ENCODE data around the gene MYO6.

MYO6 gene

DNA sequence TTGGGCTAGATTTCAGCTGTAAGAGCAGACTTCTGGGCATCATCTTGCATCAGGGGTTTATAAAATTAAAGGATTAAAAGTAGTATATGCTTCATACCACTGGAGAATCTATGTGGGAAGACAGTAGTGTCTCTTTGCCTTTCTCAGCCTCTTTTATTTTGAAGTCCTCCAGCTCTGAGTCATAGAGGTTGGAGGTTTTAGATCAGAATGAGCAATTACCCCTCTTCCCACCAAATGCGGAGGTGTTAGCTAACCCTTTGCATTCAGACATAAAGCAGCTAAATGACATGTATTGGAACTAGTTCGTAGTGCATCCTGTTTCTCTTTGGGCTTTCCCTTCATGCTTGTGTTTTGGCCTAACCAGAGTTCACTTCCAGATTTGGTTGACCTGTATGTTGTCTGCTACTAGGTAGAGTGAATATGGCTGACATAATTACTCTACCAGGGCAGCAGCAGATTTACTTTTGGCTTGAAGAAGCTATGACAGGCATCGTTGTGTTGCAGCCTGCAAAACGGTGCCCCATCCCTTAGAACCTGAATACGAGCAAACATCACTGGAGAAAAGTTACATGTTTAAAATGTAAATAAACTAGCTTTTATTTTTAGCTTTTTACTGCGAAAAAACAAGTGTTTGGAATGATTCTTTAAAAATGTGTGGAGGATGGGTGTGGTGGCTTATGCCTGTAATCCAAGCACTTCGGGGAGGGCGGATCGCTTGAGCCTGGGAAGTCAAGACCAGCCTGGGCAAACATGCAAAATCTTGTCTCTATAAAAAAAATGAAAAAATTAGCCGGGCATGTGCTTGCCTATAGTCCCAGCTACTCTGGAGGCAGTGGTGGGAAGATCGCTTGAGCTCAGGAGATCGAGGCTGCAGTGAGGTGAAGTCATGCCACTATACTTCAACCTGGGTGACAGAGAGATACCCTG, 82.2 kb downstream of the MYO6 start:
- no peak for DNase-seq

DNA sequence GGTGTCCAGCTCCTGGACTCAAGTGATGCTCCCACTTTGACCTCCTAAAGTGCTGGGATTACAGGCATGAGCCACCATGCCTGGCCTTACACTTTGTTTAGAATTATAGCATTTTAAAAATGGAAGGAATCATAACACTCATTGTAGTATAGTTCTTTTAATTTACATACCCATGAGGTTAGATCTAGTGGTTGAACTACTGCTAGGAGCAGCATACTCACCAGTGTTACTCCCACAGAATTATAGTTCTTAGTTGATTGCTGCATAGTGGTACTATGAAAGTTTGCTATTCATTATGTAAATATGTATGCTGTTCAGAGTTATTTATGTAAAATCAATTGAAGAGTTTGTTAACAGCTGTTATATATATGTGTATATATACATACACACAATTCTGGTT, 85.4 kb downstream of the MYO6 start:
- DNase-seq, result no peak

DNA sequence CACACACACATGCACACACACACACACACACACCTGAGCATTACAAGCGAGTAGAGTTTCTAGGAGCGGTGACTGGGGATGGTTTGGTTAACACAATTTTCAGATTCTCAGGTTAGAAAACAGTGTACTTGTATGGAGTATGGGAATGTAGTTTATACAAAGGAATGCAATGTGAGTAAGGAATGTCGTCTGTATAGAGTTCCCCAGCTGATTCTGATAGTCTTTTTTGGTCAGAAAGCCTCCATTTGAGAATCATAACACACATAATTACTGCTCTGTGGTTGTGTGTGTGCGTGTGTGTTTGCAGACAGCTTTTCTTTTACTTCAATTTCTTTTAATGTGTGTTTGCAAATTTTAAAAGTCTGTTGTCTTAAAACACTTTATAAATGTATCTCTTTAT, 93.2 kb downstream of the MYO6 start:
- no peak for DNase-seq

DNA sequence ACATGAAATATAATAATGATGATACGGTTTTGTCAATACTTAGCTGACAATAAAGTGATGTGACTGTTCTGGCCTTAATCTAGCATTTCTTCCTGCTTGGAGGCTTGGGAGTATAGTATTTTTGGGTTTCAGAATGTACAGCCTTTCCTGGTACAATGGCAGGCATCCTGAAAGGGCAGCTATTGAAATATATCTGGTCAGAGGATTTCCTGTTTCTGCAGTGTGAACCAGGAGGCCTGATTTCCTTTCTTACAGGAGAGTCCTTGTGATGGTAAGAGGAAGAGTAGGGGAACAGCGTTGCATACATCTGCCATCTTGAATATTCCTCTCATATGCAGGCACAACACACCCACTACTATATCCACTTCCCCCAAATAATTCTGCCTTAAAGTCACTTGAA, 93.7 kb downstream of the MYO6 start:
- no peak for DNase-seq

DNA sequence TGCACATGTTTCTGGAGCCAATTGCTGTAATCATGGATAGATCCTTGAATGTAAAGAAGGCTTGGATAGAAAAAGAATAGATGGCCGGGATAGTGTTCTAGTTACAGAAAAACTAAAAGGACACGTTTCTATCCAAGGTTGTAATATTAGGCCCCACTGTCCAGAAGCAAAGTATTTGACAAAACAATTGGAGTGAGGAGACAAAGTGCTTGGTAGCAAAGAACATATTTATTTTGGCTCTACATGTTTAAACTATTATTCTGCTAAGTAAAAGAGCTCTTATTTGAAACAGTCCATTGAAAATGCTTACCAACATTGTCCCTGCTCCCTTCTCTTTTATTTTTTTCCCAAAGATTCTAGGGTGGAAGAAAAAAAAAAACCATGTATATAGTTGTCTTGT, 94.4 kb downstream of the MYO6 start:
- DNase-seq, result no peak

DNA sequence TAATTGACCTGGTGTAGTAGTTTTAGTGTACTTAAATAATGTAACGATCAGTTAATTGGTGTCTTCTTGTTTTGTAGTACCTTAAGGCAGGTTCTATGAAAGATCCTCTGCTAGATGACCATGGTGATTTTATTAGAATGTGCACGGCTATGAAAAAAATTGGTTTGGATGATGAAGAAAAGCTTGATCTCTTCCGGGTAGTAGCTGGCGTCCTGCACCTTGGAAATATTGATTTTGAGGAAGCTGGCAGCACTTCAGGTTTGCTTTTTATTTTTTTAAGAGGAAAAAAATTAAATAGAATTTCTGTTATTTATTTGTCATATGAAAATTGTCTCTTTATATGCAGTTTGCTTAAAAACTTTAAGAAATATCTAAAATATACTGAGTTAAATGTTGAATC, 99.2 kb downstream of the MYO6 start:
- no peak for DNase-seq

DNA sequence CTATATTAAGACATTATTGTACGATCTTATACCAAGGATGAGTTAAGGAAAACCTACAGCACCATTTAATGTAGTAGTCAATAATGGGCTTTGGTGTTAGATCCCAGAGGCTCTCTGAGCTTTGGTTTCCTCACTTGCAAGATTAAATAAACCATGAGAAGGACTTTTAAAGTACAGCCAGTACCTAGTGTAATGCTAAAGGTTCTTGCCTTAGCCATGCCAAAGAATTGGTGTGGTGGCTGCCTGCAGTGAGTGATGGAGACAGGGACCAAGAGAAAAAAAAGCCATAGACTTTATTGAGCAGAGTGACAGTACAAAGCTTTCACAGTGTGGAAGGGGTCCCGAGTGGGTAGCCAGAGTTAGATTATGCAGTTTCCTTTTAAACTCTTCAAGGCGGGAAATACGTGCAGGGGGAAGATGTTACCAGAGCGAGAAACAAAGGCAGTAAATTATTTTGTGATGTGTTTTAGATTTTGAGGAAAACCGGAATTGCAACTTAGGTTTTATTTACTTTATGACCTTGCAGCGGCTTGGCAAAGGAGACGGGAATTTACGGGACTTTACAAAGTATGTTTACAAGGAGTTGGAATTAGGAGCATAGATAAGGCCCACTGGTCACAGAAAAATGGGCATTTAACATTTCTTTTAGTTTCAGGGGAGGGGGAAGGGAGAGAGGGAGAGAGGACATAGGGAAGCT, 100.4 kb downstream of the MYO6 start:
- DNase-seq, result no peak

DNA sequence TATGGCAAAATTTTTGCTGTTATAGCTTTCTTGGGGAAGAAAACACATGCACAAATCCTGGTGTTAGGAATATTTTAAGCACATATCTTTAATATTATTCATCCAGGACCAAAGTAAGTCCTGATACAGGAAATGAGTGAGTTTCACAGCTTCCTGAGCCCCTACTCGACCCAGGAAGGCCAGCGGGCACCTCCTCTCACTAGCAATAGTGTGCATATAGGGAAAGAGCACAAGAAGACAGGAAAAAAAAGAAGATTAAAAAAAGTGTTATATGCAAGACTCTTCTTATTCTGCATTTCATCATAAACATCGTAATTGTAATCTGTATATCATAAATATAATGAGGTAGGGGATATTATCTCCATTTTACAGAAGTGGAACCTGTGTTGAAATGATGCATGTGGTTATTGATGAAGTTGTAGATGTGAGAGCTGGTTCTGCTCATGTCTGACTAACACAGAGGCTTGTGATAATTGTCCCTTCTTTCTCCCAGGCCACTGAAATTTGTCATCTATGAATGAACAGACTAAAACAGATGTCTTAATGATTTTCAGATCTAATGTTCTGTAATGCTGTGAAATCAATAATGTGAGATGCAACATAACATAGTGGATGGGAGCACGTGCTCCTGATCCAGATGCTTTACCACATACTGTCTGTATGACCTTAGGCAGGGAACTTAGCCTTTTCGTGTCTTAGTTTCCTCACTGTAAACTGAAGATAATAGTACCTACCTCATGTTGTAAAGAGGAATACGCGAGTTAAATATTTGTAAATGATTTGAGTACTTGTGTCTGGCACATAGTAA, 101.2 kb downstream of the MYO6 start:
- no peak for DNase-seq

DNA sequence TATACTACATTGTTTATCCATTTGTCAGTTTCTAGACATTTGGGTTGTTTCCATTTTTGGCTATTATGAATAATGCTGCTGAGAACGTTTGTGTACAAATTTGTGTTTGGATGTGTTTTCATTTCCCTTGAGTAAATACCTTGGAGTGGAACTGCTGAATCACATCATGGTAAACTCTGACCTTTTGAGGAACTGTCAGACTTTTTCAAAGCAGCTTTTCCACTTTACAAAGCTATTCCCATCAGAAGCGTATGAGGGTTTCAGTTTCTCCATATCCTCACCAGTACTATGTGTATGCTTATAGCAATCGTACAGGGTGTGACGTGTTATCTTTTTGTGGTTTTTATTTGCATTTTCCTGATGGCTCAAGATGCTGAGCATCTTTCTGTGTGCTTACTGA, 103.7 kb downstream of the MYO6 start:
- DNase-seq, result no peak

DNA sequence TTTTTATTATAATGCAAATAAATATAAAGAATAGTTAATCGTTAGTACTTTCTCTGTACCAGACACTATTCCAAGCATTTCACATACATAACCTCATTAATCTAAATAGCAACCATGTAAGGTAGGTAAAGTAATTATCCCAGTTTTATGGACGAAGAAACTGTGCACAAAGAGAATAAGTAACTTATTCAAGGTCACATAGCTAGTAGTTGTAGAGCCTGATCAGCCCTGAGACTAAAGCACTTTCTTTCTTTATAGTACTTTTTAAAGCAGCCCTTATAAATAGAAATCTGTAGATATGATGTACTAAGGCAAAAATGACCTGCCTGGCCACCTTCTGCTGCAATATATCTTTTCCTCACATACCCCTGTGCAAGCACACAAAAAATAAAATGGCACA, 104.8 kb downstream of the MYO6 start:
- no peak for DNase-seq

DNA sequence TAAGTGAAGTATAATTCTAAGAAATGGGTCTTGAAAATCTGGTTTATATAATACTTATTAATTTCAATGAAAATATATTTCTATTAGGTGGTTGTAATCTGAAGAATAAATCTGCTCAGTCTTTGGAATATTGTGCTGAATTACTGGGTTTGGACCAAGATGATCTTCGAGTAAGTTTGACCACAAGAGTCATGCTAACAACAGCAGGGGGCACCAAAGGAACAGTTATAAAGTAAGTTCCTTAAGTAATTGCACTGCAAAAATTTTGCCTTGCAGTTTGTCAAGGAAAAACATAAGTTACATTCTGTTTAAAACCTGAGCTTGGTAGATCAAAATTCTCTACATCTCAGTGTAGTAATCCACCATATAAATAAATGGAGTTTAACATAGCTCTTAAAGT, 106.0 kb downstream of the MYO6 start:
- no peak for DNase-seq

DNA sequence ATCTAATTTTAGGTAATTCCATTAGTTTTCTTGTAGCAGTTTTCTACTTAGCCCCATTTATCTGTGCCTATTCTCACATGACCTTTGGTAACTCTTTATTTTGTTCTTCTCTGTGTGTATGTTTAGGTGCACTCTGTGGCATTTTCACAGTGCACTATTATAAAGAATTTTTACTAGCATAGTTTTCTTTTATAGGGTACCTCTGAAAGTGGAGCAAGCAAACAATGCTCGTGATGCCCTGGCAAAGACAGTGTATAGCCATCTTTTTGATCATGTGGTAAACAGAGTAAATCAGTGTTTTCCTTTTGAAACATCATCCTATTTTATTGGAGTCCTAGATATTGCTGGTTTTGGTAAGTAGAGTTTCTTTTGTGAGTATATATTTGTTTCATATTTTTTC, 107.9 kb downstream of the MYO6 start:
- DNase-seq, result no peak

DNA sequence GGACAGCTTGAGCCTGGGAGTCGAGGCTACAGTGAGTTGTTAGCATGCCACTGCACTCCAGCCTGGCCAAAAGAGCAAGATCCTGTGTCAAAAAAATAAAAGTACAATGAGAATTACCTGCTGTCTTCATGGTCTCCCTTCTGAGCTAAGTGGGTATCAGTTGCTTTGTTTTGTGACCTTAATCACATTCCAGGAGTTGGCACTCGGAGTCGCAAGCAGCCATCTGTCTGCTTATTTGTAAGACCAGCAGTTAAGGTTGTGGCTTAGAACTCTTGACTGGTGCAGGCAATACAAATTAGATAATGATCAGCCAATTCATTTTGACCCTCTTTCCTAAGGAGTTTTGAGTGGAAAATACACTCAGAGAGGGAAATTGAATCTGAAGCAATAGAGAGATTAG, 114.0 kb downstream of the MYO6 start:
- no peak for DNase-seq

DNA sequence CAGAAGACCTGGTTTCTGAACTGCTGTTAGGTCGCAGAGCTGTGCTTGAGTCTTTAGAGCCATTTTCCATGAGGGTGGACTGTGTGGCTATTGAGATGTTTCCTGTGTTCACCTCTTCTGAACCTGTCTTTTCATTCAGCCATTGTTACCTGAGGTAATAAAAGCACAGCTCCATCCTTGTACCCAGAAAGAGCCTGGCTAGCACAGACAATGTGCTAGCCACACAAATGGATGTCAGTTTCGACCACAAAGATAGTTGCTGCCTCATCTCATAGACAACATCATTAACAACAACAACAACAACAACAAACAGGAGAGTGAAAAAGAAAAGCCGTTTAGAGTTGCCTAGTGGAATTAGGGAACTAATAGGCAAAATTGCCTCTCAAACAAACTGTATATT, 114.7 kb downstream of the MYO6 start:
- no peak for DNase-seq

DNA sequence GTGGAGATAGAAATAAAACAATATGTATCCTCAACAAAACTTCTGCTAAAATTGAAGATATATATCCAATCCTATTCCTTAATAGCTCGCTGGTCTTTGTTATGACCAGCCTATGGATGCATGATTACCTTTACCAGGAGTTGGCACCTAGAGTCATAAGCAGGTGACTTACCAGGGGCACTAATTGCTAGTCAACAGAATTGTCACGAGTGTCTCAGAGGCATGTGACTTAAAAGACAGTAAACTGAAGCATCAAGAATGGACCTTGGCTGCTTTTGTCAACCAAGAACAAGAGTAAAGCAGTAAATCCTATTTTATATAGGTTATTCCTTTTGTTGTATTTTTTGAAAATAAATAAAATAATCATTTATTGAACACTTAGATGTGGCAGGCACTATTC, 115.4 kb downstream of the MYO6 start:
- DNase-seq, result no peak

DNA sequence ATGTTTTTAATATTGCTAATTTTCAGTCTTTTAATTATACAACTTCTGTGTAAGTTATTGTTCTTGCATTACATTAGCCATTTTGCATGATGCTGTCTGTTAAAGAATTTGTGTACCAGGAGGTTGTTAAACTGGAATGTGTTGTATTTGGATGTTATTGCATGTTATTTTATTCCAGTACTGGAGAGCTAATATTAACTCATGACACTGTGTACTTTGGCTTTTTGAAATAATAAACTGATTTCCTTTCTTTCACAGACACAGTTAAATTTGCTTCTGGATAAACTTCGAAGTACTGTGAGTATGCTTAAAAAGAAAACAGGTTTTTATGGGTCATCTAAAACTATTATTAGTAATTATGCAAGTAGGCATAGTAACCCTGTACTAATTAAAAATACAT, 121.3 kb downstream of the MYO6 start:
- no peak for DNase-seq

DNA sequence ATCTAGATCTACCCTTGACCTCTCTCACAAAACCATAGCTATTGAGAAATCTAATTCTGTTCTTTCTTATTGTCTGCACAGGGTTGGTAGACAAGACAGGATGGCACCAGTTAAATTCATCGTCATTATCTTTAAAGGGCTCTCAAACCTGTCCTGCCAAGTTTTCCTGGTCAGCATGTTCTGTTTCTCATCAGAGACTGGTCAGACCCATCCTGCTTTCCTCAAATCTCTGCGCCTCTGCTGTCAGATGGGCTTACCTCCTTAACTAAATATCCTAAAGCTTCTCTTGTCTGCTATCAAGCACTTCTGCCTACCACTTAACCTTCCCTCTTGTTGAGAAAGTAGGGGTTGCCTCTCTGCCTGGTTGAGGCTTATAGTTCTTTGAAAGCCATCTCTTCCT, 125.2 kb downstream of the MYO6 start:
- DNase-seq, result no peak

DNA sequence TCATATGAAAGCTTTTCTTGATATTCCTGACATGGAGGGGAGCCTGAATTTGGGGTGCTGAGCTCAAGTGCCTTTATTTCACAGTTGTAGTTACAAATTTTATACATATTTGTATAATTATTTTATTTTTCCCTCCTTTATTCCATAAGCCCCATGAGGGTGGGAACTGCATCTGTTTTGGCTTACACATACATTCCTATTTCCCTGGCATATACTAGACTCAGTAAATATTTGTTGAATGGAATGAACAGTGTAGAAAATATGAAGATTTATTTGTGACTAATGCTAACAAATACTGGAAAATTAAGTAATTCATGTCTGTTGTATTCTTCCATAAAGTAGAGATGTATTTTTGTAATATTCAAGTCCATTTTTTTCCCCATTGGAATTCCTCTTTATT, 127.1 kb downstream of the MYO6 start:
- no peak for DNase-seq

DNA sequence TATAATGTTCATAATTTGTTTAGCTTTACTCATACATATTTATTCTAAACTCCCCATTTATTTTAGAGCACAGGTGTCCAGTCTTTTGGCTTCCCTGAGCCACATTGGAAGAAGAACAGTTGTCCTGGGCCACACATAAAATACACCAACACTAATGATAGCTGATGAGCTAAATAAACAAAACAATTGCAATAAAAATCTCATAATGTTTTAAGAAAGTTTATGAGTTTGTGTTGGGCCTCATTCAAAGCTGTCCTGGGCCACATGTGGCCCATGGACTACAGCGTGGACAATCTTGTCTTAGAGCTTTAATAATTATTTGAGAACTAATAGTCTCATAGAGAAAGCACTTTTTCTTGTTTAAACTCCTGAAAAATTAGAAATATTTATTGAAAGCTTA, 131.3 kb downstream of the MYO6 start:
- no peak for DNase-seq

DNA sequence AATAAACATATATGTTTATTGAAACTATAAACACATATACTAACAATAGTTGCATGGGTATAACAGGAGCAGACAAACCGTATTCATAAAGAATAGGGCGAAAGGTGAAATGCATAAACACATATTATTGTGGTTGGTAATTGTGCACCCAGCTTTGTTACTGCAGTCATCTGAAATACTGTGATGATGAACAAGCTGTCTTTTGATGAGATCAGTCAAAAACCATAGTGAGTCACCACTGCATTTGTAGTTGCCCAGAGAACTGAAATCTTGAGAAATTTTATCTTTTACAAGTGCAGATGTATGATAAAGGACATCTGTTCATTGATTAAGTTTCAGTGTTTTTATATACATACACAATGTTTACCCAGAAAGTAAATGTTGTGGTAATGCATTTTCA, 133.7 kb downstream of the MYO6 start:
- DNase-seq, result no peak

DNA sequence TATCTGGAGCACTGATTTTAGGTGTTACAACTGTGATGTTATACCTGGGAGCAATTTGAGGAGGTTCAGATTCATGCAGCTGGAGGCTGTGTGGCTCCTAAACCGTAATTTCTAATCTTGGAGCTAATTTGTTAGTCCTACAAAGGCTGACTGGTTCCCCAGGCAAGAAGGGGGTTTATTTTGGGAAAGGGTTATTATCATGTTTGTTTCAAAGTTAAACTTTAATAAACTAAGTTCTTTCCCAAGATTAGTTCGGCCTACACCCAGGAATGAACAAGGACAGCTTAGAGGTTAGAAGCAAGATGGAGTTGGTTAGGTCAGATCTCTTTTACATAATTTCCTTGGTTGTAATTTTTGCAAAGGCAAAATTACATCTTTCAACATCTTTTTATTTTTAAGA, 135.8 kb downstream of the MYO6 start:
- no peak for DNase-seq

DNA sequence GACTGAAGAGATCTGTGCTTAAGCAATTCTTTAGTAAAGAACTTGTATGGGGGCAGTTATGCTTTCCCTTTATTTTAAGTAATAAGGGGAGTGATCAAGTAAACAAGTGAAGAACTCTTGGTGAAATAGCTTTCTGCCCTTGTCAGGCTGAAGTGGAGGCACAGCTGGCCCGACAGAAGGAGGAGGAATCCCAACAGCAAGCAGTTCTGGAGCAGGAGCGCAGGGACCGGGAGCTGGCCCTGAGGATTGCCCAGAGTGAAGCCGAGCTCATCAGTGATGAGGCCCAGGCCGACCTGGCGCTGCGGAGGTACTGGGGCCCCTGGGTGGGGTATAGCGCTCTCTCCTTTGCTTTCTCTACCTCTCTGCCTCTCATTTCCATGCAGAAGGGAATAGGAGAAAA, 143.3 kb downstream of the MYO6 start:
- DNase-seq, result no peak

DNA sequence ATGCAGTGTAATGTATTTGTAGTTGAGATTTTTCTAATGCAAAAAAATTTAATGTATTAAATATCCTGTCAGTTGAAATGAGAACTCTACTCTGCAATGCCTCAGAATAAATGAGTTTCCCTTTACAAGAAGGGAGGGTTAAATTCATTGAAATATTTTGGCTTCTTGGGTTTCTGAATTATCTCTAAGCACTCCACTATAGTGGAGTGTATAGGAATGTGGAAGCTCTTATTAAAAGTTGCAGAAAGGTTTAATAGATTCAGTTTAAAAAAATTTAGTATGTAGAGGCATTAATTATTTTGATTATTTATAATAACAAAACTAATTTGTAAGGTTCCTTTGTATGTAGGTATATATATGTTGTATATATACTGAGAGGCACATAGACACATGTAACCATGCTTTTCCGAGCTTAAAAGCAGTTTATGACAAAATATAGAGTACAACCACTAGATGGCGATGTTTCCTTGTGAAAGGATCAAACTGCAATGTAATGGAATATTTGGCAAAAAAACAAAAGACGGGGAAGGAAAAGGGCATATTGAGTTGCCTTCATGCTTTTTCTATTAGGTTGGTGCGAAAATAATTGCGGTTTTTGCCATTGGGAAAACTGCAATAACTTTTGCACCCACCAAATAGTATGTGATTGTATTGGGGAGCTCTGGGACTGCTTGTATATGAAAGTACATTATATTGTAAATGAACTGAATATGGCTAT, 144.2 kb downstream of the MYO6 start:
- no peak for DNase-seq
